NCI-H69 (cell line): ENCODE measurements around the gene ABCB6.

Source experiments
- DNase-seq: peaks from one replicate; lab custom pipeline; 2025; lab: John Stamatoyannopoulos, UW

The ABCB6 gene

DNA sequence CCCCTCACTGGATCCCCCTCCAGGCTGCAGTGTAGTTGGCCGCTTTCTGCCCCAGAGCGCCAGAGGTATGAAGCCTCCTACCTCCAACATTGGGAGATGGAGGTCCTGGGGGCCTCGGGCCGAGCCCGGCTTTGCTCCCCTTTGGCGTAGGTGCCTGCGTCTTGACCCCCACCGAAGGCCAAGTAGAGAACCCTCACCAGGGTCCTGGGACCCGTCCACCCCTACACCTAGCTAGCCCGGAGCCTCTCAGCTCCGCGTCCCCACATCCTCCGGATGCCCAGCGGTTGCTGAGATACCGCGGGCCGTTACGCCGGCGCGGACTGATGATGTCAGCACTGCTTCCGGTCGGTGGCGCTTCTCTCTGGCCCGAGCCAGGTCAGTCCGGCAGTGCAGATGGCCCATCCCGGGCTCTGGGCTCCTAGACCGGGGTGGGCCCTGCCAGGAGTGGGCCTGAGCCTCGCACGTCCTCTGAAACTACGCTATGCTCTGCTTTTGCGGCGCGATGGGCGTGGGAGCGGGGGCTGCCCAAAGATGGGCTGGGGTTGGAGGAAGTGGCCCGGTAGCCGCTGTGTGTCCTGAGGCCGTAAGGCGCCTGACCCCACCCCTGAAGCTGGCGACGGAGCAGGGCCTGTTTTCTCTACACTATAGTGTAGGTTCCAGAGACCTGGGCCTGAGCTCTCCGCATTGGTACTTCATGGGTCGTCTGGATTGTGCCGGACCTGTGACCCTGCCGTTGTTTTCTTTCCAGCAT lies 26.6 kb upstream of the ABCB6 start, which contains the start of the genes GLB1L and STK16:
Gene GLB1L, minus strand, starts transcription at position 297 of the 751 bp plus-strand sequence. CDS start 1,871 bp downstream, outside the sequence.
Gene STK16, plus strand, starts transcription at position 332 of the 751 bp plus-strand sequence. CDS start 521 bp downstream, outside the sequence.
- peak; percentile 89 for DNase-seq

GRCh38 chr2:219244789-219245147 lies 26.0 kb upstream of the ABCB6 start:
- DNase-seq, result no peak

DNA sequence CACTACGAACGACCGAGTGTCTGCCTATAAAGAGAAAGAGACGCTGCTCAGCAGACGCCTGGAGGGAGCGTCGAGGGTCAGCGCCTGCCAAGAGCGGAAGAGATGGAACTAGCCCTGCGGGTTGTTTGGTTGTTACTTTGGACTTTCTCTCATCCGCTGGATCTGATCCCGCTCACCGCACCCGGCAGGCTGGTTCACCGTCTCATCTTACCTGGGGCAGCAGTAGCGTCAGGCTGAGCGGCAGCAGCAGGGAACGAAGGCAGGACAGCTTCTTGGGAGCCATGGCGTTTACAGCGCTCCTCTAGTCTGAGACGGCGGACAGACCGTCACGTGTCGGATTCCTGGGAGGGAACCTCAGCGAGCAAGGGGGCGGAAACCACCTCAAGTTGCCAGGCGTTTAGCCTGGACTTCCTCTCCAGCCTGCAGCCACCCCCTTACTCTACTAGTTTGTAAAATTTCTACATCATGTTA lies 24.6 kb upstream of the ABCB6 start:
- no peak for DNase-seq

GRCh38 chr2:219234331-219234730 lies 15.6 kb upstream of the ABCB6 start:
- DNase-seq, result no peak

- DNase-seq, result peak; percentile 53
Observed at GRCh38 chr2:219230059-219230540, 11.3 kb upstream of the ABCB6 start.

GRCh38 chr2:219229305-219230058 lies 10.7 kb upstream of the ABCB6 start, which contains the start of the genes ANKZF1 and ATG9A:
ANKZF1 (plus strand) TSS chr2:219229806; CDS start chr2:219230258, 452 bp downstream.
ATG9A (minus strand) TSS chr2:219229636; CDS start chr2:219228024, 1,612 bp downstream.
- peak; percentile 97 for DNase-seq

DNA sequence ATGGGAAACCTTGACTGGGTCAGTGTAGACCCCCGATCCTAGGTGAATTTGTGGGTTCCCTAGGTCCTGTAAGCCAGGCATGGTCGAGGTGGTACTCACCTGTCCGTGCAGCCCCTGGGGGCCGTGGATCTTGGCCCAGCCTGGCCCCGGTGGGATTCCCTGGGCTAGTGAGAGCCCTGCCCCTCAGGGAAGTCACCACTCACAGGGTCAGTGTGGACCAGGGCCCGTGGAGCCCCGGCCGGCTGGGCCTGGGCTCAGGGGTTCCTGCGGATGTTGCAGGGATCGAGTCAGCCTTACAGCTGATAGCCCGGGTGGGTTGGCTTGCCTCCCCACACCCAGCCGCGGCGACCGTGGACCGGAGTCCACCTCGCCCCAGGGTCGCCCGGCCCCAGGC lies 10.2 kb upstream of the ABCB6 start:
- peak; percentile 25 for DNase-seq

DNA sequence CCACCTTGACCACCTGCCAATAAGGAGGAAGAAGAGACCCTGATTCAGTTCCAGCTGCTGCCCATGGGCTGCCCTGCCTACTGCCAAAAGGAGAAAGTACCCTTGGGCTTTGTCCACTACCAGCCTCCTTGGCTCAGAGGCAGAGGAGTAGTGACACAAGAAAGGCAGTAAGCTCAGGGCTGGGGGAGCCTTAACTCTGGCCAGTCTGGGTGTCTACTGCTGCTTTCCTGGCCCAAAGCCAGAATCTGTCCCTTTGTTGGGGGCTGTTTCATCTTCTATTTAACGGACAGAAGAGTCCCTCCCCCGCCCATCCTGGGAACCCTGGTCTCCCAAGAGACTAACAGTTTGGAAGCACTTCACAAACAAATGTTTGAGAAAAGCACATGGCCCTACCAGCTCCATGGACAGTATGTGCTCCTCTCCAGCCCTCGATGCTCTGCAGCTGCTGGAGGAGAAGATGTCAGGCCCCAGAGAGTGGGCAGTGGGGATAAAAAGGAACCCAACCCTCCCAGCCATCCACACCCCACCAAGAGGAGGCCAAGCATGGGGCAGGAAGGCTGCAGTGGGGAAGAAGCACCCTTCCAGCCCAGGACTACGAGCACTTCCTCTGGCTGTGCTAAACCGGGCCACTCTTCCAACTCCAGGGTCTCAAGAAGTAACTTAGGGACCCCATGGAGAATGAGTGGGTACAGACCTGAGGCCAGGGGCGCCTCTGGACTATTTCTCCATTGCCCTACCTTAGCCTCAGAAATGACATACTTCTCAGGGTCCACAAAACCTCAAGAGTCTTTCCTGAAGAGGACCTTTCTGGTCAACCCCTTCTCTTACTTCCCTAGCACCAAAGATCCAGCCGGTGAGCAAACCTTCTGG lies 9.5 kb upstream of the ABCB6 start:
- peak; percentile 18 for DNase-seq

DNA sequence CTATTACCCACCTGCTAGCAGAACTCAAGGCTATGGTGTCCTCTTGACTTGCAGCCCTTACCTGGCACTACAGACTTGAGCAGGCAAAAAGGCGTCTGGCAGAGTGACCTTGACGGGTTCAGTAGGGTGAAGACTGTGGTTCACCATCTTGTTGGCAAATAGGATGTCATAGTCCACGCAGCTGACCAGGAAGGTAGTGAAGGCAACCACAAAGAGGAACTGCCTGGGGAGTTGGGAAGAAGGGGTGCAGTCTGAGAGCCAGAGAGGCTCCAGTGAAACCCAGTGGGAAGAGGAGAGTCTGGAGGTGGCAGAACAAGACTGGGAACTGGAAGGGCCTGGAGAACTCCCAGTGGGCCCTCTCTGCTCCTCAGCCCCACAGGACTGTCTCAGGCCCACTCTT lies 6.6 kb upstream of the ABCB6 start:
- DNase-seq, result no peak

GRCh38 chr2:219223831-219224610 lies 5.3 kb upstream of the ABCB6 start:
- no peak for DNase-seq

- DNase-seq, result no peak
Observed at GRCh38 chr2:219221957-219222518, 3.3 kb upstream of the ABCB6 start.

DNA sequence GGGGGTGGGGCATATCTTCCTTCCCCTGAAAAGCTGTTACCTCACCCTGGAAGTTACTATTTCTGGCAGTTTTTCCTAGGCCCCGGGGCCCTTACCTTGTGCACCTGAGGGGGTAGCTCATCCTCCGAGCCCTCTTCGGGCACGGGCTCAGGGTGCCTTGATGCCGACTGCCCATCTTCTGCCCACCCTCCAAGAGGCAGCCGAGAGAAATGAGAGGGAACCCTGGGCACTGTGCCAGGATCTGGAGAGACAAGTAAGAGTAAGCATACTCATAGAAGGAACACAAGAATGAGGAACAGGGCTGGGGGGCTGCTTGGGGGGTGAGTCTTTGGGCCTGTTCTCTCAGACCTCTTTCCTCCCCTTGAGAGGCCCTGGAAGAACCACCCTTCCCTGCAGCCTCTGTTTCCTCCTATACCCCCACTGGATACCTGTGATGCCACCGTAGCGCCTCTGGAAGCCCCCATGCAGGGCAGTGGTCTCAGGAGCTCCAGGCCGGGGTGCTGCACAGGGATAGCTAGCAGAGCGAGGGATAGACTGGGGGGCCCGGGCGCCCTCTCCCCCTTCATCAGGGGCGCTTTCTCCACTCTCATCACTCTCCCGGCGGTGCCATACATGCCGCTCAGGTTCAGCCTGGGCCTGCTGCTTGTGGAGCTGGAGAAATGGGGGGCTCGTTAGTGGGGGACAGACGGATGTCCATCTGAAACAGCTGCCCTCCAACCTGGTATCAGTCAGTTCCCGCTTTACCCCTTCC lies 2.1 kb upstream of the ABCB6 start:
- DNase-seq, result no peak

DNA sequence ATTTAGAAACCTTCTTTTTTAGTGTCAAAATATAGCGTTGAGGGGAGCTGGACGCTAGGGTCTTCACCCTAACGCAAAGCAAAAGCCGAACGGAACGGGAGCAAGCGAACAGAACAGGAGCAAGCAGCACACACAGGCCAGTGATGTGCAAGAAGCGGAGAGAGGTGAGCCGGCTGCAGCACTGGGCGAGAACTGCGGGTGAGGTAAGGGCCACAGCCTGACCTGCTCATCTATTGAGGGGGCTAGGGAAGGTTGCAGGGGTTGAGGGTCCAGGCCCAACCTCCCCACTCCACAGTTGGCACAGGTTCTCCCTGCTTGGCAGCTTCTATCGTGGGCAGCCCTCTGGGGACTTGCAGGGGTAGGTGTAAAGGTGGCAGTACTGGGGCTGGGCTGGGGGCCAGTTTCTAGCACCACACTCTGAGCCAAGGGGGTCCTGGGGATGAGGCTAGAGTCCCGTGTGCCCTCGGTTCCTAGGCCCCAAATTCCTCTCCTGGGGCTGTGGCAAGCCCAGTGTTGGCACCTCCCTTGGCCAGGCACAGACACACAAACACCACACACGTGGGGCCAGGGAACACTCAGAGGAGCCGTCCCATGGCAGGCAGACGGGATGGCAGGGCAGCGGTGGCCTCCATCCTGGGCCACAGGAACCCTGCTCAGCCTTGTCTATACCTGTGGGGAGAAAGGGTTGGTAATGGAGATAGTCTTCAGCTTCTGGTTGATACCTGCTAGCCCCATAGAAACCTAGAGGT lies 1.2 kb upstream of the ABCB6 start:
- no peak for DNase-seq

- DNase-seq, result peak; percentile 78
Observed at GRCh38 chr2:219218217-219218731, 484 bp downstream of the ABCB6 start.

GRCh38 chr2:219216535-219216915 lies 2.2 kb downstream of the ABCB6 start:
- DNase-seq, result no peak

DNA sequence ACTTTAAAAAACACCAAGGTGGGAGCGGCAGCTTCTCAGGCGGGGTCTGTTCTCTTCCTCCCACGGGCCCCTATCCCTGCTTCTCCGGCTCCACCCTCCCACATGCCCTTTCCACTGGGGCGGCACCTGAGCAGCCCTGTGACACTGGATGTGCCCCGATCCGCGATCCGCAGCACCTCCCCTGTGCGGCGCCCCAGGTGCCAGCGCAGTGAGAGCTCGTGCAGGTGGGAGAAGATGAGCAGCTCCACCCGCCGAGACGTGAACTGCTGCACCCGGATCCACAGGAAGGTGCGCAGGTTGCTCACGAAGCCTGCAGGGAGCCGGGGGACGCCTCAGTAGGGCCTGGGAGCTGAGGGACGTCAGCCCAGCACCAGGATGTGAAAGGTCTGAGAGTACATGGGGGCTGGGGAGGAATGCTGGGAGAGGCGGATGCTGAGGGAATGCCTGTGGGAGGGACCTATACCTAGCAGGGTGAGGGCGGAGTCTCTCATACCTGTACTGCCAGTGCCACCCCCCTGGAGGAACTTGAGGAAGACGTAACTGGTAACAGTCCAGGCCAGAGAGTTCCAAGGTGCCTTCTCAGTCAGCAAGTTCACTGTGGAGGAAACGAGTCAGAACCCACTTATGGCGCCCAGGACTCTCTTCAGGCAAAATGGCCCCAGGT lies 2.8 kb downstream of the ABCB6 start:
- no peak for DNase-seq

- DNase-seq, result no peak
Observed at GRCh38 chr2:219214786-219215185, 4.0 kb downstream of the ABCB6 start.

DNA sequence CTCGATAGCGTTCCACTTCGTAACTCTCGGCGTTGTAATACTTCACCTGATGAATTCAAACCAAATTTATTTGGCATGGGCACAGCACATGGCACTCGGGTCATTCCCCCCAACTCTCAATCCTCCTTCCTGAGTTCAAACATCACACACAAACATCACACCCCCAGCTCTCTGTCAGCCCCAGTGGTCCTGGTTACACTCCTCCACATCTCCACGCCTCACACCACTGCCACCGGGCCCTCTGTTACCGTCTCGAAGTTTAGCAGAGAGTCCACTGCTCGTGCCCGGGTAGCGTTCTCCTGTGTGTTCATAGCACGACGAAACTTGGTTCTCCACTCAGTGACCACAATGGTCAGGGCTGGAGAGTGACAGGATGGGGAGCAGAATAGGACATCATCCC lies 4.6 kb downstream of the ABCB6 start:
- no peak for DNase-seq
